ENCODE results near the gene PRKCZ. TPM values are rescaled to one million over a fixed set of nuclear protein-coding genes. Genes with fewer than 3 reads are reported as not detected.

The PRKCZ gene
- total and polyA plus RNA-seq, 2 of the 4 experiments (the other 2 are of a cell fraction): 2.0 to 3.5 TPM

DNA sequence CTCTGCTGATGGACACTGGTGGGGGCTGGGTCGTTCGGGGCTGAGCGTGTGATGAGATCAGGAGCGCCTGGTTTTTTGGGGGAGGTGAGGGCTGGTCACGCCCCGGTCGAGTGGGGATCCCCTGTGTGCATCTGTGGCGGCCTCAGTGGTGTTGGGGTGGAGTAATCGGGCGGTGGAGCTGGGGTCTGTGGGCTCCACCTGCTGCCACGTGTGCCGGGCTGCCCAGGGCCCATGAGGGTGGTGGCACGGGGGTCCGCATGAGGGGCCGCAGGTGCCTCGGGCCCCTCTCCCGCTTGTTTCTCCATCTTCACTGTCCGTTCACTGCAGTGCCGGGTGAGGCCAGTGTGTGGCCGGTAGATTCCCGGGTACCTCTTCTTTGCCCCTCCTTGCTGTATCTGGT, 17.2 kb downstream of the PRKCZ start:
- Histone ChIP-seq H2BK15ac (ENCODE audit: low read depth, low read length) (no peak overlapping the region), H3K14ac (replicated peaks; ENCODE audit: low read depth, low read length) (no peak overlapping the region), H2AK5ac (ENCODE audit: low read depth, low read length) (no peak overlapping the region), H2AFZ (replicated peaks; ENCODE audit: low read length, poor library complexity) (no peak overlapping the region), H3K18ac (ENCODE audit: low read depth, low read length) (no peak overlapping the region), H3K4me1 (ENCODE audit: control insufficient read depth, insufficient read depth, low read length) (no peaks in the 10 kb centered on the region), H2AK9ac (replicated peaks; ENCODE audit: low read depth, low read length, poor library complexity) (peak overlapping the region; percentile 7), H4K8ac (ENCODE audit: low read depth in 2 of 2, low read length in 2 of 2) (no peak overlapping the region), H3K4me3 (ENCODE audit: insufficient read depth, low read depth, low read length) (no peak overlapping the region), H3K36me3 (ENCODE audit: control insufficient read depth, insufficient read depth, low read length) (no peaks in the 10 kb centered on the region), H3K56ac (ENCODE audit: extremely low read depth, insufficient read depth, low read length) (no peak overlapping the region), H3K27ac (ENCODE audit: insufficient read depth, low read length) (no peak overlapping the region), H4K91ac (ENCODE audit: insufficient read depth, low read depth, low read length) (no peak overlapping the region), H4K20me1 (ENCODE audit: insufficient read depth, low read length) (no peaks in the 10 kb centered on the region), H2BK5ac (ENCODE audit: low read depth, low read length, poor library complexity, severe bottlenecking) (no peak overlapping the region), H3K4me2 (ENCODE audit: low read depth, low read length) (no peak overlapping the region), H2BK20ac (ENCODE audit: low read depth, low read length) (no peak overlapping the region), H3K9me1 (ENCODE audit: insufficient read depth, low read length) (no peaks in the 10 kb centered on the region), H3K79me1 (ENCODE audit: low read depth in 1 of 2, low read length in 2 of 2) (no peaks in the 10 kb centered on the region), H3K9ac (ENCODE audit: low read depth, low read length) (no peak overlapping the region), H3K27me3 (ENCODE audit: control insufficient read depth, insufficient read depth, low read length) (peaks cover 14% of the 10 kb centered on the region), H4K5ac (ENCODE audit: low read depth, low read length) (no peak overlapping the region), H3K4ac (ENCODE audit: low read depth, low read length) (no peak overlapping the region), H3K9me3 (ENCODE audit: control insufficient read depth, insufficient read depth, low read length) (no peaks in the 10 kb centered on the region; the same call in 1 of the 2 replicates), H3K23ac (ENCODE audit: low read depth, low read length) (no peak overlapping the region), H2BK120ac (ENCODE audit: low read depth, low read length) (no peak overlapping the region)
- TF ChIP-seq CTCF (conservative IDR thresholded peaks at IDR 0.05; ENCODE audit: low read depth, low read length) (no peak), RAD21 (IDR thresholded peaks at IDR 0.05; ENCODE audit: low read length) (no peak), CHD1 (IDR thresholded peaks at IDR 0.05; ENCODE audit: low read depth, low read length) (no peak), RFX5 (IDR thresholded peaks at IDR 0.05; ENCODE audit: low read depth, low read length) (no peak), CEBPB (IDR thresholded peaks at IDR 0.05; ENCODE audit: low read depth, low read length) (no peak), MAFK (IDR thresholded peaks at IDR 0.05; ENCODE audit: low read depth, low read length) (no peak), RCOR1 (IDR thresholded peaks at IDR 0.05; ENCODE audit: insufficient replicate concordance, low read length) (no peak), MAZ (IDR thresholded peaks at IDR 0.05; ENCODE audit: borderline replicate concordance, low read depth, low read length) (no peak)
- ATAC-seq (ENCODE audit: low read depth) (no peak), DNase-seq (no peak)
- dilution Hi-C loops (cut with HindIII; ENCODE audit: low sequenced_read_pairs, unreplicated experiment): no loop called here
- CTCF ChIA-PET: no interaction called here
- in situ Hi-C loops (cut with MboI; ENCODE audit: low sequenced_read_pairs): no loop called here
- intact Hi-C loops (cut with micrococcal nuclease): no loop called here
- POLR2A ChIA-PET (ENCODE audit: unreplicated experiment): no interaction called here
- 77% methylated on average over 10 of the region's 21 CpGs; no CpG with 5 or more reads in 1 of the 2 experiments for WGBS, 2 experiments (ENCODE audit: extremely low coverage in 2 of 2, insufficient read length in 1 of 2)
- no TSS peak for BruUV-seq (replicated peaks)
